Measurements from ENCODE around the gene VDAC1.

The VDAC1 gene

GRCh38 chr5:133926489-133927299 is 78.1 kb downstream of the VDAC1 start:
- DNase-seq (ENCODE audit: low read depth in 2 of 2): no peak

- no peak for DNase-seq (ENCODE audit: low read depth in 2 of 2)
Measured at GRCh38 chr5:133925866-133926488, 78.8 kb downstream of the VDAC1 start.

GRCh38 chr5:133925269-133925668 is 79.5 kb downstream of the VDAC1 start:
- DNase-seq (ENCODE audit: low read depth in 2 of 2): no peak

- DNase-seq (ENCODE audit: low read depth in 2 of 2): no peak
Measured at GRCh38 chr5:133924221-133924920, 80.4 kb downstream of the VDAC1 start.

GRCh38 chr5:133921979-133922378 is 82.8 kb downstream of the VDAC1 start:
- DNase-seq (ENCODE audit: low read depth in 2 of 2): no peak
